Naive thymus-derived CD4-positive, alpha-beta T cell (primary cell): Measurements from ENCODE around the gene KRT81. TPM values are rescaled to one million over a fixed set of nuclear protein-coding genes. Genes with fewer than 3 reads are reported as not detected.

Experiments
- ATAC-seq: fragments of 150-1000 bp; cut with Tn5 transposase; 2 replicates; pipeline ENCODE4 v1.10.0; 2021; ENCODE audit warnings: mild to moderate bottlenecking, moderate library complexity
- CTCF ChIA-PET: fragments of 350-600 bp; sonication (Branson Sonifier 250); formaldehyde crosslinking; loops from one replicate; lab custom pipeline; 2021; ENCODE audit warnings: antibody characterized with exemption; lab: Charles Lee
- POLR2A ChIA-PET: fragments of 350-600 bp; sonication (Branson Sonifier 250); formaldehyde crosslinking; loops from one replicate; lab custom pipeline; 2021; ENCODE audit warnings: antibody characterized with exemption, inconsistent platforms; lab: Charles Lee
- DNase-seq, 9 donors: peaks; one replicate each; pipeline versions ENCODE4 v3.0.0 to v3.0.0-alpha.2; 2020 to 2022; ENCODE audit warnings: mixed read lengths in 1 of 9
- H3K27ac ChIP-seq: one replicate; pipeline ENCODE4 v1.7.0; 2013; ENCODE audit warnings: mild to moderate bottlenecking, low read depth, low read length, moderate library complexity
- H3K27me3 ChIP-seq, 2 donors: one replicate each; pipeline ENCODE4 v1.7.0; 2013; ENCODE audit warnings: low read length in 2 of 2, mild to moderate bottlenecking in 2 of 2, moderate library complexity in 2 of 2; ENCODE audit not compliant: control insufficient read depth in 2 of 2, insufficient read depth in 2 of 2
- H3K36me3 ChIP-seq, 3 experiments: 1 replicate in 2 of 3; 2 replicates in 1 of 3; pipeline ENCODE4 v1.7.0; 2013; ENCODE audit warnings: low read length in 3 of 3, mild to moderate bottlenecking in 3 of 3, moderate library complexity in 1 of 3; ENCODE audit not compliant: insufficient read depth in 3 of 3, control insufficient read depth in 2 of 3
- H3K4me1 ChIP-seq, 2 donors: one replicate each; pipeline ENCODE4 v1.7.0; 2013; ENCODE audit warnings: low read length in 2 of 2, mild to moderate bottlenecking in 2 of 2, moderate library complexity in 1 of 2; ENCODE audit not compliant: control insufficient read depth in 2 of 2, insufficient read depth in 2 of 2
- H3K4me3 ChIP-seq: 2 replicates; pipeline ENCODE4 v1.7.0; 2013; ENCODE audit warnings: mild to moderate bottlenecking, low read length
- H3K9me3 ChIP-seq, 3 experiments: 1 replicate in 2 of 3; 2 replicates in 1 of 3; pipeline ENCODE4 v1.7.0; 2013; ENCODE audit warnings: low read length in 3 of 3; ENCODE audit not compliant: control insufficient read depth in 2 of 3
- H3K27ac Mint-ChIP-seq, 9 donors: one replicate each; pipeline ENCODE4 v1.8.0; 2020 to 2022; ENCODE audit warnings: mixed read lengths in 9 of 9, mild to moderate bottlenecking in 8 of 9, moderate library complexity in 5 of 9, inconsistent platforms in 2 of 9
- H3K27me3 Mint-ChIP-seq, 5 donors: one replicate each; pipeline ENCODE4 v1.8.0; 2021 to 2022; ENCODE audit warnings: mixed read lengths in 5 of 5, mild to moderate bottlenecking in 1 of 5
- H3K36me3 Mint-ChIP-seq, 5 donors: one replicate each; pipeline ENCODE4 v1.8.0; 2020 to 2022; ENCODE audit warnings: mixed read lengths in 5 of 5, mild to moderate bottlenecking in 3 of 5, inconsistent platforms in 1 of 5
- H3K4me1 Mint-ChIP-seq, 7 donors: one replicate each; pipeline ENCODE4 v1.8.0; 2020 to 2022; ENCODE audit warnings: mixed read lengths in 7 of 7, mild to moderate bottlenecking in 3 of 7, inconsistent platforms in 1 of 7
- H3K4me3 Mint-ChIP-seq, 10 donors: one replicate each; pipeline ENCODE4 v1.8.0; 2020 to 2022; ENCODE audit warnings: mild to moderate bottlenecking in 10 of 10, mixed read lengths in 10 of 10, moderate library complexity in 6 of 10, inconsistent platforms in 2 of 10
- H3K9me3 Mint-ChIP-seq, 11 donors: one replicate each; pipeline ENCODE4 v1.8.0; 2020 to 2022; ENCODE audit warnings: mixed read lengths in 11 of 11, mild to moderate bottlenecking in 4 of 11, inconsistent platforms in 1 of 11, moderate library complexity in 1 of 11
- intact Hi-C, 2 donors: fragments of 100-400 bp; cut with micrococcal nuclease; formaldehyde crosslinking; loops; one replicate each; pipeline ENCODE4 v1.15.1; 2023
- polyA plus RNA-seq, 2 donors: library from polyadenylated mRNA; unstranded; fragments of 300-500 nt; fragmentation: Illumina TruSeq; gene quantifications; one replicate each; pipeline ENCODE4 v1.2.3, GENCODE V29; 2021
- total RNA-seq, 6 experiments: library from RNA in 5 of 6; stranded (reverse) in 5 of 6; gene quantifications; 1 replicate in 5 of 6; 2 replicates in 1 of 6; pipeline ENCODE4 v1.2.3 and lab custom pipeline; 2021 to 2026

Gene KRT81
- total and polyA plus RNA-seq, 7 experiments from 2014 or later, result 0.15 to 0.21 TPM; not detected in 5

DNA sequence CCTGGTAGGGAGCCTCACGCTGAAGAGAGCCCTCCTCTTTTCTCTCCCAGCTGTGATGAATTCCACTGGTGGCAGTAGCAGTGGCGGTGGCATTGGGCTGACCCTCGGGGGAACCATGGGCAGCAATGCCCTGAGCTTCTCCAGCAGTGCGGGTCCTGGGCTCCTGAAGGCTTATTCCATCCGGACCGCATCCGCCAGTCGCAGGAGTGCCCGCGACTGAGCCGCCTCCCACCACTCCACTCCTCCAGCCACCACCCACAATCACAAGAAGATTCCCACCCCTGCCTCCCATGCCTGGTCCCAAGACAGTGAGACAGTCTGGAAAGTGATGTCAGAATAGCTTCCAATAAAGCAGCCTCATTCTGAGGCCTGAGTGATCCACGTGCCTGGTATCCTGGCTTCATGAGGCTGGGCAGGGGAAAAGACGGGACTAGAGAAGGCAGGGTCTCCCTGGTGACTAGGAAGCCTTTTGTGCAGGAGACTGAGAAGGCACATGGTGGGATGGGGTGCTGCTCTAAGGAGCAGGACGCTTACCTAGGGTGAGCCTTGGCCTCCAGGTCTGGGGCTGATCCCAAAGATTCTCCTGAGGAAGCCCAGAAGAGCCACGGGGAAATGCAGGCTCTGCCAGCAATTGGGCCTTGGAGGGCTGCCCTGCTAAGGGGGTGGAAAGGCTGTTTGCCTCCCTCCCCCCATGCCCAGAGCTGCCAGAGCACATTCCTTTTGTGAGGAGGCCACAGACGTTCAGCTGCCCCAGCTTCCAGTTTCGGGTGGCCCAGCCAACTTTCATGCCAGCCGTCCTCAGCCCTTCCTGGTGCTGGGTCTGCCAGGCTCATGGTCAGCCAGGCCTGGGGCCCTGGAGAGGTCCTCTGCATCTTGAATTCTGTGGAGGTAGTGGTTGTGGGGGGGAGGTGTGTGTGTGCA lies 42.5 kb downstream of the KRT81 start:
- Histone ChIP-seq H3K27ac (no peak overlapping the region), H3K9me3 (no peaks in the 10 kb centered on the region), H3K27me3 (no peaks in the 10 kb centered on the region), H3K4me3 (no peak overlapping the region), H3K4me1 (peaks cover under 1 to 8% of the 10 kb centered on the region in 2 donors), H3K36me3 (no peaks in the 10 kb centered on the region)
- Mint-ChIP-seq H3K36me3 (peaks cover 0 to 50% (median 0%) of the 10 kb centered on the region in 5 donors), H3K27ac (peak overlapping the region in 1 of 9 donors; percentile 76), H3K9me3 (no peaks in the 10 kb centered on the region), H3K4me3 (peak overlapping the region in 1 of 10 donors; percentile 52), H3K27me3 (peaks cover 0 to 33% (median 26%) of the 10 kb centered on the region in 5 donors), H3K4me1 (peaks cover 7 to 87% (median 23%) of the 10 kb centered on the region in 7 donors)
- ATAC-seq (no peak), DNase-seq (no peak)
- ChIA-PET POLR2A (no interaction called here), CTCF (no interaction called here)
- intact Hi-C loops, result loop anchor here in 1 of 2 donors (10.0 kb wide), 1 partner anchor 224 kb away; no protein-coding TSS in a partner anchor

- intact Hi-C loops, result loop anchor here in 1 of 2 donors (10.0 kb wide), 1 partner anchor 223 kb away; no protein-coding TSS in a partner anchor
- Histone ChIP-seq H3K4me3 (no peak overlapping the region), H3K9me3 (no peaks in the 10 kb centered on the region)
Measured at GRCh38 chr12:52247622-52248540, 43.5 kb downstream of the KRT81 start.

DNA sequence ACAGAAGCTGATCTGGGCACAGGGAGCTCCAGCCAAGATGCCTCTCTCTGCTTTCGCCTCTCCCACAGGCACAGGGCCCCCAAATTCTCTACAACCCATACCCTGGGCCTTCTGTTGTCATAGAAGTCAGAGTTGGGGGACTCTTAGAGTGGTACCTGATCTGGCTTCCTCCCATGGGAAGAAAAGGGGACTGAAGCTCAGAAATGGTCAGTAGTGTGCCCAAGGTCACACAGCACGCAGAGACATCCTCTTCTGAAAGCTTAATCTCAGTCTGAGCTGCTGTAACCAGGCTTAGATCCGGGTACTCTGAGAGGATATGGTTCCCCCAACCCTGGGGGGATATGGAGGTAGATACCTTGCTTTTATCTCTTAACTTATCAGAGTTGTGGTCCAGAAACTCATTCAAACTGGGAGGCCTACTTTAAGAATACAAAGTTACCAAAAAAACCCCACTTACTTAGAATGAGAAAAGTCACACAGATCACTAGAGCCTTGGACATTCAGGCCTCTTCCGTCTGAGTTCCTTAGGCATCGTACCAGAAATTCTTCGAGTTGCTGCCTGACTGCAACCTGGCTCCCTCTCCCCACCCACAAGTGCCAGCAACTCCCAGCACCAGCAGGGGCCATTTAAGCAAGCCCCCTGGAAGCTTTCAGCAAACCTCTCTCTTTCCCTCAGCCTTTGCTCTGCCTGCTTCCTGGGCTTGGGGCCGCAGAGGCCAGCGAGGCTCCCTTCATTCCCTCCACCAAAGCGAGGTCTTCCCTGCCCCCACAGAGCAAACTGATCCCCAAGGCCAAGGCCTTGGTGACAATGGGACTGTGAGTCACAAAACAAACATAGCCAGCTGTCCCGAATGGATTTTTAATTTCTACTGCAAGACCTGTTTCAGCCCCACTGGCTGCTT lies 44.4 kb downstream of the KRT81 start:
- Histone ChIP-seq H3K27ac (no peak overlapping the region), H3K27me3 (no peaks in the 10 kb centered on the region), H3K36me3 (no peaks in the 10 kb centered on the region), H3K9me3 (no peaks in the 10 kb centered on the region), H3K4me1 (peaks cover 5 to 9% of the 10 kb centered on the region in 2 donors), H3K4me3 (no peak overlapping the region)
- ChIA-PET POLR2A (no interaction called here), CTCF (no interaction called here)
- ATAC-seq (no peak), DNase-seq (no peak)
- Mint-ChIP-seq H3K27me3 (peaks cover 0 to 29% (median 26%) of the 10 kb centered on the region in 5 donors), H3K27ac (peak overlapping the region in 2 of 9 donors; percentile 43 to 99), H3K4me1 (peaks cover 10 to 89% (median 24%) of the 10 kb centered on the region in 7 donors), H3K36me3 (peaks cover 0 to 47% (median 0%) of the 10 kb centered on the region in 5 donors), H3K9me3 (no peaks in the 10 kb centered on the region), H3K4me3 (peak overlapping the region in 1 of 10 donors; percentile 94)
- intact Hi-C loops, result loop anchor here in 1 of 2 donors (10.0 kb wide), 1 partner anchor 222 kb away; no protein-coding TSS in a partner anchor

More at GRCh38 chr12:52247622-52248540, 43.5 kb downstream of the KRT81 start:
- Mint-ChIP-seq H3K9me3 (no peaks in the 10 kb centered on the region), H3K27ac (peak overlapping the region in 2 of 9 donors; percentile 43 to 99), H3K36me3 (peaks cover 0 to 51% (median 0%) of the 10 kb centered on the region in 5 donors), H3K4me1 (peaks cover 10 to 91% (median 25%) of the 10 kb centered on the region in 7 donors), H3K4me3 (peak overlapping the region in 1 of 10 donors; percentile 94), H3K27me3 (peaks cover 0 to 29% (median 27%) of the 10 kb centered on the region in 5 donors)
- H3K4me1 ChIP-seq, result peaks cover 5 to 9% of the 10 kb centered on the region in 2 donors
- ATAC-seq, result no peak
- ChIA-PET POLR2A (no interaction called here), CTCF (no interaction called here)
- no peak for DNase-seq
- H3K27ac ChIP-seq, result no peak overlapping the region
- no peaks in the 10 kb centered on the region for H3K36me3 ChIP-seq
- H3K27me3 ChIP-seq, result no peaks in the 10 kb centered on the region

DNA sequence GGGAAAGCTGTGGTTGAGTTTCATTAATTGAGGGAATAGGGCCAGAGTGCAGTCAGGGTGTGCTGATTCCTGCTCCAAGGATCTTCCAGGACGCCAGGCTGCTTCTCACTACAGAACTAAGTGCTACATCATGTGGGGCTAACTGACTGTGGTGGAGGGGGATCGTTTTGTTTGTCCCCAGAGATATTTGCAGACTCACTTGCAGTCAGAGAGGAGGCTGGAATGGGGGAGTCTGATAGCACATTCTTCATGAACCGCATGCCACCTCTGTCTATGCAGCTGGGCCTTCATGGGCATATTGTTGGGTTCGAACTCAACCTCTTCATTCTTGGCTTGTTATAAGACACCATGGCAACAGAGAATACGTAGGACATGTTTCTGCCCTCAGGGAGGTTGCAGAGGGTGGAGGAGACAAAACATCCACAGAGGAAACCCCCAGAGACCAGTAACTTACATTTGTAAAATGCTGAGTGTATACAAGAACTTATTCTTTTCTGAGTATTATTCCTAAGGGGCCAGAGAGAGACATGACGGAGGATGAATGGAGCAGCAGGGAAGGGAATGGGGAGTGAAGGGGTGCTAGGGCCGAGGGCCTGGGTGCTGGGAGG lies 45.3 kb downstream of the KRT81 start:
- Histone ChIP-seq H3K9me3 (no peaks in the 10 kb centered on the region), H3K27me3 (no peaks in the 10 kb centered on the region), H3K27ac (no peak overlapping the region), H3K4me1 (peaks cover 5 to 9% of the 10 kb centered on the region in 2 donors), H3K4me3 (no peak overlapping the region), H3K36me3 (no peaks in the 10 kb centered on the region)
- Mint-ChIP-seq H3K9me3 (no peaks in the 10 kb centered on the region), H3K4me3 (peak overlapping the region in 1 of 10 donors; percentile 94), H3K4me1 (peaks cover 10 to 80% (median 17%) of the 10 kb centered on the region in 7 donors), H3K36me3 (peaks cover 0 to 38% (median 0%) of the 10 kb centered on the region in 5 donors), H3K27ac (peak overlapping the region in 2 of 9 donors; percentile 35 to 99), H3K27me3 (peaks cover 0 to 29% (median 26%) of the 10 kb centered on the region in 5 donors)
- ChIA-PET CTCF (no interaction called here), POLR2A (no interaction called here)
- no peak for ATAC-seq
- no peak for DNase-seq
- intact Hi-C loops, result loop anchor here in 1 of 2 donors (10.0 kb wide), 1 partner anchor 221 kb away; no protein-coding TSS in a partner anchor

DNA sequence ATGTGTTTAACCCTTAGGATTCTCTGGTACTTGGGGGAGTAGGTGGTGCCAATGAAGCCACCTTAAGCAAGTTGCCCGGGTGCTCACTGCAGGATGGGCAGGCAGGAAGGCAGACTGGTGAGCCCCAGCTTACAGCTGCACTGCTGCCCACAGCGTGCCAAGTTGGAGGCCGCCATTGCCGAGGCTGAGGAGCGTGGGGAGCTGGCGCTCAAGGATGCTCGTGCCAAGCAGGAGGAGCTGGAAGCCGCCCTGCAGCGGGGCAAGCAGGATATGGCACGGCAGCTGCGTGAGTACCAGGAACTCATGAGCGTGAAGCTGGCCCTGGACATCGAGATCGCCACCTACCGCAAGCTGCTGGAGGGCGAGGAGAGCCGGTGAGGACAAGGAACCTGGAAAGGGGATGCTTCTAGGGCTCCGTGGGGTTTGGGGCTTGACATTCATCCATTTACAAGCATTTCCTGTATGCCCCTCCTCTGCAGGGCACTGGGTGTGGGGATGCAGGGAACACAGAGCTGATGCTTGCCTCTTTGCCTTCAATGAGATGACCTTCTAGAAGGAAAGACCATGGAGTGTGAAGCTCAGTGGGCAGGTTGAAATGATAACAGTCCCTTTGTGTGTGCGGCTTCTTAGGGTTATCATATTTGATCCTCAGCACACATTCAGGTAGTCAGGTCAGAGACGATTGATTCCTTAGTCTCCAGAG lies 45.9 kb downstream of the KRT81 start:
- ATAC-seq (no peak), DNase-seq (no peak)
- Histone ChIP-seq H3K4me1 (peaks cover 5 to 9% of the 10 kb centered on the region in 2 donors), H3K36me3 (no peaks in the 10 kb centered on the region), H3K27me3 (no peaks in the 10 kb centered on the region), H3K9me3 (no peaks in the 10 kb centered on the region), H3K4me3 (no peak overlapping the region), H3K27ac (no peak overlapping the region)
- Mint-ChIP-seq H3K27ac (peak overlapping the region in 1 of 9 donors; percentile 99), H3K4me3 (peak overlapping the region in 1 of 10 donors; percentile 94), H3K4me1 (peaks cover 10 to 76% (median 17%) of the 10 kb centered on the region in 7 donors), H3K36me3 (peaks cover 0 to 35% (median 0%) of the 10 kb centered on the region in 5 donors), H3K27me3 (peaks cover 0 to 26% (median 23%) of the 10 kb centered on the region in 5 donors), H3K9me3 (no peaks in the 10 kb centered on the region)
- ChIA-PET POLR2A (no interaction called here), CTCF (interaction anchor here (0.7 kb wide), 1 partner anchor 71 kb away, joined by 3 read pairs; no protein-coding TSS in a partner anchor)
- intact Hi-C loops, result loop anchor here in 1 of 2 donors (10.0 kb wide), 1 partner anchor 221 kb away; no protein-coding TSS in a partner anchor
